Prostate gland (tissue), 2 donors: ENCODE results near the gene KCNQ1.

Experiments used
- POLR2A ChIP-seq: fragments of 450-650 bp; IDR thresholded peaks from one replicate; pipeline ENCODE4 v1.6.1; 2016; ENCODE audit warnings: antibody characterized with exemption, mild to moderate bottlenecking
- POLR2AphosphoS5 ChIP-seq: sonication (generic); formaldehyde crosslinking; IDR thresholded peaks from one replicate; pipeline ENCODE4 v1.6.1; 2017; ENCODE audit warnings: antibody characterized with exemption
- TF ChIP-seq, protein P1 (sequence below), 4 experiments: fragments of 200-600 bp in 2 of 4; fragments of 450-650 bp in 2 of 4; sonication (generic) in 2 of 4; IDR thresholded peaks; 1 replicate in 3 of 4; 2 replicates in 1 of 4; pipeline ENCODE4 v1.5.1; 2016 to 2019; ENCODE audit warnings: antibody characterized with exemption in 4 of 4, mild to moderate bottlenecking in 2 of 4, moderate library complexity in 2 of 4

DNA sequence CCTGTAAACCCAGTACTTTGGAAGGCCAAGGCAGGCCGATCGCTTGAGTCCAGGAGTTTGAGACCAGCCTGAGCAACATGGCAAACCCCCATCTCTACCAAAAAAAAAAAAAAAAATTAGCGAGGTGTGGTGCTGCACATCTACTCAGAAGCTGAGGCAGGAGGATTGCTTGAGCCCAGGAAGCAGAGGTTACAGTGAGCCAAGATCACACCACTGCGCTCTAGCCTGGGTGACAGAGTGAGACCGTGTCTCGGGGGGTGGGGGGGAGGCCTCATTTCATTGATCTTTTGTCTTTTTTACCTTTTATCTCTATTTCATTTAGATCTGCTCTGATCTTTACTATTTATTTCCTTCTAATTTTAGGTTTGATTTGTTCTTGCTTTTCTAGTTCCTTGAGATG lies 203.1 kb downstream of the KCNQ1 start:
- TF ChIP-seq POLR2A (no peak), POLR2AphosphoS5 (no peak)
- TF ChIP-seq, protein P1, sequence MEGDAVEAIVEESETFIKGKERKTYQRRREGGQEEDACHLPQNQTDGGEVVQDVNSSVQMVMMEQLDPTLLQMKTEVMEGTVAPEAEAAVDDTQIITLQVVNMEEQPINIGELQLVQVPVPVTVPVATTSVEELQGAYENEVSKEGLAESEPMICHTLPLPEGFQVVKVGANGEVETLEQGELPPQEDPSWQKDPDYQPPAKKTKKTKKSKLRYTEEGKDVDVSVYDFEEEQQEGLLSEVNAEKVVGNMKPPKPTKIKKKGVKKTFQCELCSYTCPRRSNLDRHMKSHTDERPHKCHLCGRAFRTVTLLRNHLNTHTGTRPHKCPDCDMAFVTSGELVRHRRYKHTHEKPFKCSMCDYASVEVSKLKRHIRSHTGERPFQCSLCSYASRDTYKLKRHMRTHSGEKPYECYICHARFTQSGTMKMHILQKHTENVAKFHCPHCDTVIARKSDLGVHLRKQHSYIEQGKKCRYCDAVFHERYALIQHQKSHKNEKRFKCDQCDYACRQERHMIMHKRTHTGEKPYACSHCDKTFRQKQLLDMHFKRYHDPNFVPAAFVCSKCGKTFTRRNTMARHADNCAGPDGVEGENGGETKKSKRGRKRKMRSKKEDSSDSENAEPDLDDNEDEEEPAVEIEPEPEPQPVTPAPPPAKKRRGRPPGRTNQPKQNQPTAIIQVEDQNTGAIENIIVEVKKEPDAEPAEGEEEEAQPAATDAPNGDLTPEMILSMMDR (IDR thresholded peaks at IDR 0.05): no peak
